CD14-positive monocyte (primary cell): Measurements from ENCODE around the gene PNKP. TPM values are rescaled to one million over a fixed set of nuclear protein-coding genes. Genes with fewer than 3 reads are reported as not detected.

Experiments used
- DNase-seq, 3 donors: peaks; one replicate each; pipeline ENCODE4 v3.0.0-alpha.2; 2011 to 2022
- H2AFZ ChIP-seq: 2 replicates; pipeline ENCODE4 v1.6.0; 2012; ENCODE audit warnings: mild to moderate bottlenecking, low read depth, low read length, inconsistent platforms; ENCODE audit not compliant: insufficient read depth, poor library complexity, severe bottlenecking
- H3K27ac ChIP-seq, 2 donors: 1 replicate in 1 of 2; 2 replicates in 1 of 2; pipeline ENCODE4 v1.5.1; 2012 to 2013; ENCODE audit warnings: low read length in 2 of 2, control low read depth in 1 of 2, inconsistent platforms in 1 of 2, low read depth in 1 of 2, mild to moderate bottlenecking in 1 of 2
- H3K27me3 ChIP-seq, 2 donors: one replicate each; pipeline versions ENCODE4 v1.6.0 to v1.6.1; 2011 to 2013; ENCODE audit warnings: low read length in 2 of 2; ENCODE audit not compliant: control insufficient read depth in 2 of 2, insufficient read depth in 2 of 2
- H3K36me3 ChIP-seq, 2 donors: replicated peaks in 1 of 2; 1 replicate in 1 of 2; 2 replicates in 1 of 2; pipeline versions ENCODE4 v1.5.1 to v1.6.1; 2012 to 2013; ENCODE audit warnings: low read length in 2 of 2, control low read depth in 1 of 2, inconsistent platforms in 1 of 2, mild to moderate bottlenecking in 1 of 2; ENCODE audit not compliant: insufficient read depth in 2 of 2, control insufficient read depth in 1 of 2
- H3K4me1 ChIP-seq, 2 donors: 1 replicate in 1 of 2; 2 replicates in 1 of 2; pipeline versions ENCODE4 v1.5.1 to v1.6.1; 2012 to 2013; ENCODE audit warnings: low read length in 2 of 2, control low read depth in 1 of 2, inconsistent platforms in 1 of 2, mild to moderate bottlenecking in 1 of 2, moderate library complexity in 1 of 2; ENCODE audit not compliant: insufficient read depth in 2 of 2, control insufficient read depth in 1 of 2
- H3K4me2 ChIP-seq: replicated peaks from 2 replicates; pipeline ENCODE3; 2012; ENCODE audit warnings: low read length, moderate library complexity, mild to moderate bottlenecking; ENCODE audit not compliant: poor library complexity, severe bottlenecking; ENCODE audit errors: extremely low read depth
- H3K4me3 ChIP-seq, 3 experiments: fragments of 200-600 bp in 1 of 3; sonication (generic) in 1 of 3; replicated peaks in 1 of 3; 1 replicate in 2 of 3; 2 replicates in 1 of 3; pipeline ENCODE4 v1.5.1; 2011 to 2013; ENCODE audit warnings: low read length in 3 of 3, mild to moderate bottlenecking in 3 of 3, control low read depth in 2 of 3, low read depth in 2 of 3, inconsistent platforms in 1 of 3, moderate library complexity in 1 of 3
- H3K79me2 ChIP-seq: 2 replicates; pipeline ENCODE4 v1.6.0; 2012; ENCODE audit warnings: mild to moderate bottlenecking, control low read depth, inconsistent platforms, low read length, moderate library complexity; ENCODE audit not compliant: insufficient read depth
- H3K9ac ChIP-seq: 2 replicates; pipeline ENCODE4 v1.6.0; 2017; ENCODE audit warnings: low read length, mild to moderate bottlenecking; ENCODE audit not compliant: insufficient read depth, poor library complexity, severe bottlenecking
- H3K9me3 ChIP-seq, 2 donors: replicated peaks in 1 of 2; 1 replicate in 1 of 2; 2 replicates in 1 of 2; pipeline versions ENCODE4 v1.5.1 to v1.6.1; 2012 to 2013; ENCODE audit warnings: low read length in 2 of 2, control low read depth in 1 of 2; ENCODE audit not compliant: control insufficient read depth in 1 of 2, insufficient read depth in 1 of 2
- H4K20me1 ChIP-seq: 2 replicates; pipeline ENCODE4 v1.6.0; 2012; ENCODE audit warnings: mild to moderate bottlenecking, low read length, control low read depth, moderate library complexity; ENCODE audit not compliant: insufficient read depth
- H3K27ac Mint-ChIP-seq, 7 donors: one replicate each; pipeline ENCODE4 v1.8.0; 2020; ENCODE audit warnings: mild to moderate bottlenecking in 7 of 7, mixed read lengths in 7 of 7, moderate library complexity in 6 of 7, inconsistent platforms in 2 of 7
- H3K27me3 Mint-ChIP-seq, 3 donors: one replicate each; pipeline ENCODE4 v1.8.0; 2021 to 2022; ENCODE audit warnings: low read depth in 3 of 3, mild to moderate bottlenecking in 3 of 3, mixed read lengths in 3 of 3, moderate library complexity in 3 of 3, inconsistent platforms in 1 of 3
- H3K36me3 Mint-ChIP-seq, 2 donors: one replicate each; pipeline ENCODE4 v1.8.0; 2020; ENCODE audit warnings: mixed read lengths in 2 of 2, inconsistent platforms in 1 of 2, mild to moderate bottlenecking in 1 of 2
- H3K4me1 Mint-ChIP-seq: one replicate; pipeline ENCODE4 v1.8.0; 2020; ENCODE audit warnings: mild to moderate bottlenecking, mixed read lengths
- H3K4me3 Mint-ChIP-seq, 2 donors: one replicate each; pipeline ENCODE4 v1.8.0; 2020; ENCODE audit warnings: mild to moderate bottlenecking in 2 of 2, mixed read lengths in 2 of 2, moderate library complexity in 1 of 2
- H3K9me3 Mint-ChIP-seq, 7 donors: one replicate each; pipeline ENCODE4 v1.8.0; 2020 to 2022; ENCODE audit warnings: mixed read lengths in 7 of 7, mild to moderate bottlenecking in 6 of 7, moderate library complexity in 6 of 7, inconsistent platforms in 2 of 7
- WGBS: methylation state at CpG from one replicate; pipeline ENCODE4 v1.1.5; 2013; ENCODE audit warnings: missing lambda C conversion rate; ENCODE audit not compliant: insufficient coverage; 5-methylcytosine and 5-hydroxymethylcytosine counted together
- intact Hi-C, 2 donors: fragments of 100-400 bp; cut with micrococcal nuclease; formaldehyde crosslinking; loops; one replicate each; pipeline versions ENCODE4 v1.15.0 to v1.15.1; 2023
- polyA plus RNA-seq, 3 donors: library from polyadenylated mRNA; depleted of rRNA in 1 of 3; unstranded in 2 of 3; stranded (reverse) in 1 of 3; fragments of 300-500 nt in 2 of 3; fragments of >200 nt in 1 of 3; fragmentation: Illumina TruSeq in 2 of 3; gene quantifications; 1 replicate in 2 of 3; 2 replicates in 1 of 3; pipeline ENCODE4 v1.2.3, GENCODE V29; 2012 to 2021
- TF ChIP-seq, protein P1 (sequence below): fragments of 200-600 bp; IDR thresholded peaks from one replicate; pipeline ENCODE4 v1.8.0; 2022; ENCODE audit warnings: antibody characterized with exemption, mild to moderate bottlenecking

The PNKP gene
- polyA plus RNA-seq, 3 donors = 23.0 to 88.6 (median 30.2) TPM

DNA sequence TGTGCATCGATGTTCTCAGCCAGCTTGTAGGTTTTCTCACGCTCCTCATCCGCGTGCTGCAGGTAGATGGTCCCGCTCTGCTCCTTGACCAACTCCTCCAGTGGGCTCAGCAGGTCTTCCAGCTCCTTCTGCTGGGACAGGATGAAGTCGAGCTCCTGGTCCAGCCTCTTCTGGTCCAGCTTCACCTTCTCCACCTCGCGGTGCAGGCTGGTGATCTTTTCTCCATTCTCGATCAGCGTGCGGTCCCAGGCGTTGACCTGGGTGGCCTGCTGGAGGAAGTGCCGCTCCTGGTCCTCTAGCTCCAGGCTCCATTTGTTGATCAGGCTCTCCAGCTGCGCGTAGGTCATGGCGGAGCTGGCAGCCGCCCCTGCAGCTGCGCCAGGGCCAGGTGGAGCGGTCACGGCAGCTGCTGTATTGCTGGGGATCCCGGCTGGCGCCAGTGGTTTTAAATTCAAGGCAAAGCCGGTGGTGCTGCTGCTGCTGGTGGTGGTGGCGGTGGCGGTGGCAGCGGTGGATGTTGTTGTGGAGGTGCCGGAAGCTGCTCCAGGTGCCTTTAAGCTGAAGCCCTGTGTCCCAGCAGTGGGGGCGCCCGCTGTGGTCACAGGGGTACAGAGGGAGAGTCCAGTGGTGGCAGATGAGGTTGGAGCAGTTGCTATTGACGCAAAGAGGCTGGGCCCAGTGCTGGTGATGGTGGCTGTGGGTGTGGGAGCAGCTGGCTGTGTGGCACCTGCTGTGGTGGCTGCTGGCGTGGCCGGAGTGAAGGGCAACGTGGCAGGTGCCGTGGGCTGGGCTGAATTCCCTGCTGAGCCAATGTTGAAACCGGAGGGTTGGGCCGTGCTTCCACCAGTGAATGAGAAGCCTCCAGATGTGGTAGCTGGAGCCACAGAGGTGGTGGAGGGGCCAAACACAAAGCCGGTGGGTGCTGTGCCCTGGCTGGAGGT is 41.4 kb upstream of the PNKP start:
- no peak for DNase-seq
- Mint-ChIP-seq H3K9me3 (no peaks in the 10 kb centered on the region), H3K36me3 (peaks cover 53 to 64% of the 10 kb centered on the region in 2 donors), H3K4me1 (peaks cover 69% of the 10 kb centered on the region), H3K27ac (peak overlapping the region in 5 of 7 donors; percentile 28 to 97 (median 71)), H3K4me3 (no peak overlapping the region), H3K27me3 (peaks cover 0 to 9% (median 3%) of the 10 kb centered on the region in 3 donors)
- Histone ChIP-seq H3K36me3 (peaks cover 45 to 64% of the 10 kb centered on the region in 2 donors), H3K27me3 (no peaks in the 10 kb centered on the region), H3K4me2 (no peak overlapping the region), H3K79me2 (peaks cover 50% of the 10 kb centered on the region), H3K9ac (no peak overlapping the region), H3K4me3 (no peak overlapping the region), H4K20me1 (no peaks in the 10 kb centered on the region), H3K9me3 (no peaks in the 10 kb centered on the region), H3K4me1 (peaks cover 59 to 71% of the 10 kb centered on the region in 2 donors), H3K27ac (peak overlapping the region in 1 of 2 donors; percentile 94), H2AFZ (no peak overlapping the region)
- TF ChIP-seq, protein P1, sequence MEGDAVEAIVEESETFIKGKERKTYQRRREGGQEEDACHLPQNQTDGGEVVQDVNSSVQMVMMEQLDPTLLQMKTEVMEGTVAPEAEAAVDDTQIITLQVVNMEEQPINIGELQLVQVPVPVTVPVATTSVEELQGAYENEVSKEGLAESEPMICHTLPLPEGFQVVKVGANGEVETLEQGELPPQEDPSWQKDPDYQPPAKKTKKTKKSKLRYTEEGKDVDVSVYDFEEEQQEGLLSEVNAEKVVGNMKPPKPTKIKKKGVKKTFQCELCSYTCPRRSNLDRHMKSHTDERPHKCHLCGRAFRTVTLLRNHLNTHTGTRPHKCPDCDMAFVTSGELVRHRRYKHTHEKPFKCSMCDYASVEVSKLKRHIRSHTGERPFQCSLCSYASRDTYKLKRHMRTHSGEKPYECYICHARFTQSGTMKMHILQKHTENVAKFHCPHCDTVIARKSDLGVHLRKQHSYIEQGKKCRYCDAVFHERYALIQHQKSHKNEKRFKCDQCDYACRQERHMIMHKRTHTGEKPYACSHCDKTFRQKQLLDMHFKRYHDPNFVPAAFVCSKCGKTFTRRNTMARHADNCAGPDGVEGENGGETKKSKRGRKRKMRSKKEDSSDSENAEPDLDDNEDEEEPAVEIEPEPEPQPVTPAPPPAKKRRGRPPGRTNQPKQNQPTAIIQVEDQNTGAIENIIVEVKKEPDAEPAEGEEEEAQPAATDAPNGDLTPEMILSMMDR = no peak
- intact Hi-C loops = no loop called here
- 99% methylated on average over 37 of the region's 37 CpGs for WGBS

DNA sequence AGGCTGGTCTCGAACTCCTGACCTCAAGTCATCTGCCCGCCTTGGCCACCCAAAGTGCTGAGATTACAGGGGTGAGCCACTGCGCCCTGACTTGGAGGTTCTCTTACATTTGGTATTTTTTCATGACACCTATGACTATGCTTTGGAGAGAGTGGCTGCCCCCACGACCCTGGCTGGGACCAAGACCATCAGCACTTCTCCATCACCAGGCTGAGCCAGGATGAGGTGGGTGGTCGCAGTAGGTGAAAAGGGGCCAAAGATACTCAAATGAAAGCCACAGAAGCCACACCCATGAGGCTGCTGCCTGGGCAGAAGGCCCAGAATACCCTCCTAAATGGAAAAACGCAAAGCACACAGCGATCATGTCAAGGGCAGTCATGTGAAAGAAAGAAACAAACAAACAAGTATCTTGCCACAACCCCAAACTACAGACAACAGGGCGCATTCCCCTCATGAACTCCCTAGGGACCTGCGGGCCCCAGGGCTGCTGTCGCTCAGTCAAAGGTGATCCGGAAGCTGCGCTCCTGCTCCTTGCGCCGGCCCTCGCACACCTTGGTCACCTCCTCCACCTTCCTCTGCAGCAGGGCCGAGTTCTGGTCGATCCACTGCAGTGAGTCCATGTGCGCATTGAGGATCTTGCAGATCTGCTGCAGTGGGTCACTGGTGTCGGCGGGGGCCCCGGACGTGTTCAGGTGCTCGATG is 40.5 kb upstream of the PNKP start:
- H3K27me3 Mint-ChIP-seq = peaks cover 0 to 12% (median 1%) of the 10 kb centered on the region in 3 donors
- H3K4me1 ChIP-seq = peaks cover 55 to 69% of the 10 kb centered on the region in 2 donors
- TF ChIP-seq, protein P1 = no peak
- peaks cover 36 to 56% of the 10 kb centered on the region in 2 donors for H3K36me3 ChIP-seq
- H3K4me3 Mint-ChIP-seq = no peak overlapping the region
- no peak overlapping the region for H3K27ac ChIP-seq
- intact Hi-C loops = no loop called here
- H4K20me1 ChIP-seq = no peaks in the 10 kb centered on the region
- WGBS = 96% methylated on average over 20 of the region's 23 CpGs
- H3K36me3 Mint-ChIP-seq = peaks cover 44 to 55% of the 10 kb centered on the region in 2 donors
- peaks cover 42% of the 10 kb centered on the region for H3K79me2 ChIP-seq
- H3K9ac ChIP-seq = no peak overlapping the region
- no peaks in the 10 kb centered on the region for H3K27me3 ChIP-seq
- H3K4me2 ChIP-seq = no peak overlapping the region
- no peaks in the 10 kb centered on the region for H3K9me3 ChIP-seq
- H3K9me3 Mint-ChIP-seq = no peaks in the 10 kb centered on the region
- no peak for DNase-seq
- H3K4me3 ChIP-seq = no peak overlapping the region
- no peak overlapping the region for H2AFZ ChIP-seq
- peak overlapping the region in 3 of 7 donors; percentile 41 to 75 (median 68) for H3K27ac Mint-ChIP-seq
- H3K4me1 Mint-ChIP-seq = peaks cover 66% of the 10 kb centered on the region
